HS-5 (cell line): Measurements from ENCODE around the gene RMC1.
"Not testable (repeated sequence)": the region's sequence is repeated elsewhere in the genome, so short reads cannot be mapped to it uniquely, and the experiment has no call there.

ENCODE experiments used
- DNase-seq: peaks from one replicate; pipeline ENCODE4 v3.0.0-alpha.2; 2012; ENCODE audit warnings: low read depth

Gene RMC1

GRCh38 chr18:23532848-23533247 is 29.5 kb downstream of the RMC1 start:
- no peak for DNase-seq

GRCh38 chr18:23534276-23534675 is 31.0 kb downstream of the RMC1 start:
- no peak for DNase-seq

- DNase-seq = no peak
Observed at GRCh38 chr18:23536204-23536603, 32.9 kb downstream of the RMC1 start.

GRCh38 chr18:23537274-23537673 is 34.0 kb downstream of the RMC1 start:
- DNase-seq = no peak

- DNase-seq = no peak
Observed at GRCh38 chr18:23538001-23538400, 34.7 kb downstream of the RMC1 start.

GRCh38 chr18:23538870-23539269 is 35.6 kb downstream of the RMC1 start:
- no peak for DNase-seq

- no peak for DNase-seq
Observed at GRCh38 chr18:23539296-23539695, 36.0 kb downstream of the RMC1 start.

GRCh38 chr18:23539911-23540525 is 36.7 kb downstream of the RMC1 start:
- no peak for DNase-seq

GRCh38 chr18:23540867-23541266 is 37.6 kb downstream of the RMC1 start:
- DNase-seq = no peak

- no peak for DNase-seq
Observed at GRCh38 chr18:23541349-23542093, 38.2 kb downstream of the RMC1 start.

GRCh38 chr18:23542461-23542860 is 39.1 kb downstream of the RMC1 start:
- DNase-seq = no peak

GRCh38 chr18:23545247-23545789 is 42.0 kb downstream of the RMC1 start:
- DNase-seq = no peak

GRCh38 chr18:23547306-23547705 is 44.0 kb downstream of the RMC1 start:
- DNase-seq = no peak

GRCh38 chr18:23547846-23548245 is 44.5 kb downstream of the RMC1 start:
- DNase-seq = no peak

GRCh38 chr18:23548275-23548674 is 45.0 kb downstream of the RMC1 start:
- DNase-seq = no peak

- no peak for DNase-seq
Observed at GRCh38 chr18:23548719-23549118, 45.4 kb downstream of the RMC1 start.

GRCh38 chr18:23550898-23551297 is 47.6 kb downstream of the RMC1 start:
- no peak for DNase-seq

GRCh38 chr18:23551978-23552377 is 48.7 kb downstream of the RMC1 start:
- DNase-seq = no peak

GRCh38 chr18:23552505-23552904 is 49.2 kb downstream of the RMC1 start:
- DNase-seq = no peak

GRCh38 chr18:23553887-23554286 is 50.6 kb downstream of the RMC1 start:
- no peak for DNase-seq

- no peak for DNase-seq
Observed at GRCh38 chr18:23556145-23556780, 53.0 kb downstream of the RMC1 start.

- DNase-seq = not testable (repeated sequence)
Observed at GRCh38 chr18:23557511-23557910, 54.2 kb downstream of the RMC1 start.

- DNase-seq = no peak
Observed at GRCh38 chr18:23560186-23560585, 56.9 kb downstream of the RMC1 start.
